Endothelial cell of umbilical vein (primary cell): ENCODE results near the gene TEAD3. TPM values are rescaled to one million over a fixed set of nuclear protein-coding genes. Genes with fewer than 3 reads are reported as not detected.

Experiments used
- BruUV-seq: library from RNA; stranded (reverse); fragments of 400-500 nt; replicated peaks from 2 replicates; lab custom pipeline; 2021; lab: Mats Ljungman, UMichigan
- CTCF ChIA-PET: fragments of 300-600, 350-600 bp; sonication (Branson Sonifier 250); formaldehyde crosslinking; loops from one replicate; lab custom pipeline; 2021; ENCODE audit warnings: antibody characterized with exemption, inconsistent platforms; lab: Charles Lee
- POLR2A ChIA-PET: fragments of 300-600, 350-600 bp; sonication (Branson Sonifier 250); formaldehyde crosslinking; loops from one replicate; lab custom pipeline; 2021; ENCODE audit warnings: antibody characterized with exemption, inconsistent platforms; lab: Charles Lee
- DNase-seq: peaks from one replicate; pipeline ENCODE4 v3.0.0-alpha.2; 2011; ENCODE audit warnings: low read depth, low spot score
- FAIRE-seq: peaks from 2 replicates; lab custom pipeline; 2011; peaks lifted over from hg19 to GRCh38; lab: Jason Lieb, UNC
- H2AFZ ChIP-seq: 2 replicates; pipeline ENCODE4 v1.6.0; 2012; ENCODE audit warnings: low read depth, low read length, control low read depth, inconsistent platforms
- H3K27ac ChIP-seq: 2 replicates; pipeline ENCODE4 v1.5.1; 2011; ENCODE audit warnings: low read depth, mild to moderate bottlenecking, control low read depth, low read length, moderate library complexity; ENCODE audit not compliant: insufficient read depth
- H3K27me3 ChIP-seq, 2 experiments: 2 replicates each; pipeline versions ENCODE4 v1.6.0 to v1.6.1; 2011; ENCODE audit warnings: low read length in 2 of 2, mixed read lengths in 1 of 2; ENCODE audit not compliant: control insufficient read depth in 2 of 2, insufficient read depth in 2 of 2
- H3K36me3 ChIP-seq, 2 experiments: 2 replicates in 1 of 2; 3 replicates in 1 of 2; pipeline ENCODE4 v1.5.1; 2011; ENCODE audit warnings: low read length in 2 of 2, mild to moderate bottlenecking in 1 of 2, moderate library complexity in 1 of 2; ENCODE audit not compliant: control insufficient read depth in 2 of 2, insufficient read depth in 2 of 2; ENCODE audit errors: extremely low read depth in 1 of 2
- H3K4me1 ChIP-seq: 3 replicates; pipeline ENCODE4 v1.5.1; 2011; ENCODE audit warnings: mild to moderate bottlenecking, low read length; ENCODE audit not compliant: control insufficient read depth, insufficient read depth; ENCODE audit errors: extremely low read depth
- H3K4me2 ChIP-seq: 2 replicates; pipeline ENCODE4 v1.6.1; 2011; ENCODE audit warnings: low read length, control low read depth, mixed read lengths; ENCODE audit not compliant: insufficient read depth
- H3K4me3 ChIP-seq, 3 experiments: fragments of 200-600 bp in 1 of 3; sonication (generic), shearing (Covaris generic) in 1 of 3; replicated peaks in 1 of 3; 2 replicates each; pipeline ENCODE4 v1.5.1; 2011 to 2016; ENCODE audit warnings: control low read depth in 3 of 3, low read length in 3 of 3, mild to moderate bottlenecking in 2 of 3, inconsistent platforms in 1 of 3, low read depth in 1 of 3, moderate library complexity in 1 of 3; ENCODE audit not compliant: insufficient read depth in 1 of 3
- H3K79me2 ChIP-seq: 2 replicates; pipeline ENCODE4 v1.6.0; 2012; ENCODE audit warnings: low read length, inconsistent platforms; ENCODE audit not compliant: control insufficient read depth, insufficient read depth
- H3K9ac ChIP-seq: replicated peaks from 2 replicates; pipeline ENCODE3; 2011; ENCODE audit warnings: low read length, control low read depth; ENCODE audit not compliant: insufficient read depth; ENCODE audit errors: extremely low read depth
- H3K9me1 ChIP-seq: replicated peaks from 3 replicates; pipeline ENCODE4 v1.6.0; 2011; ENCODE audit warnings: mild to moderate bottlenecking, low read length; ENCODE audit not compliant: control insufficient read depth, insufficient read depth; ENCODE audit errors: extremely low read depth
- H3K9me3 ChIP-seq: replicated peaks from 2 replicates; pipeline ENCODE4 v1.5.1; 2012; ENCODE audit warnings: low read length, inconsistent platforms; ENCODE audit not compliant: control insufficient read depth, insufficient read depth
- H4K20me1 ChIP-seq: replicated peaks from 2 replicates; pipeline ENCODE3; 2011; ENCODE audit warnings: mild to moderate bottlenecking, low read length; ENCODE audit not compliant: control insufficient read depth, insufficient read depth; ENCODE audit errors: extremely low read depth
- CTCF ChIP-seq, 2 donors: IDR thresholded peaks; 1 replicate in 1 of 2; 2 replicates in 1 of 2; pipeline ENCODE4 v1.5.1; 2011; ENCODE audit warnings: low read length in 2 of 2, mild to moderate bottlenecking in 2 of 2, moderate library complexity in 2 of 2, control low read depth in 1 of 2, inconsistent platforms in 1 of 2, low read depth in 1 of 2; ENCODE audit not compliant: insufficient read depth in 1 of 2; ENCODE audit errors: extremely low read depth in 1 of 2
- EZH2 ChIP-seq: IDR thresholded peaks from 2 replicates; pipeline ENCODE4 v1.6.1; 2012; ENCODE audit warnings: borderline replicate concordance, low read depth, mild to moderate bottlenecking, moderate library complexity, low read length, inconsistent platforms; ENCODE audit not compliant: severe bottlenecking
- FOS ChIP-seq: IDR thresholded peaks from 2 replicates; pipeline ENCODE4 v1.6.1; 2011; ENCODE audit warnings: mild to moderate bottlenecking, low read length, moderate library complexity, borderline replicate concordance; ENCODE audit not compliant: insufficient read depth
- JUN ChIP-seq: IDR thresholded peaks from 2 replicates; pipeline ENCODE4 v1.6.1; 2011; ENCODE audit warnings: borderline replicate concordance, low read depth; ENCODE audit not compliant: insufficient read length, insufficient read depth
- MAX ChIP-seq: IDR thresholded peaks from 2 replicates; pipeline ENCODE4 v1.6.1; 2011; ENCODE audit not compliant: insufficient read depth, insufficient read length
- MYC ChIP-seq: IDR thresholded peaks from one replicate; pipeline ENCODE4 v1.6.1; 2011; ENCODE audit warnings: mild to moderate bottlenecking, low read depth, low read length
- POLR2A ChIP-seq: IDR thresholded peaks from 2 replicates; pipeline ENCODE4 v1.6.1; 2012; ENCODE audit warnings: low read depth, mild to moderate bottlenecking, control low read depth, low read length
- POLR2AphosphoS5 ChIP-seq: IDR thresholded peaks from 2 replicates; pipeline ENCODE4 v1.6.1; 2012; ENCODE audit warnings: low read depth, mild to moderate bottlenecking, control low read depth, low read length, moderate library complexity; ENCODE audit not compliant: insufficient read depth
- dilution Hi-C: fragments of 300-500 bp; cut with MboI; formaldehyde crosslinking; loops from one replicate; pipeline ENCODE4 v1.15.0; 2019; ENCODE audit warnings: low sequenced_read_pairs; ENCODE audit not compliant: extremely low pct_ligation_motif_present
- intact Hi-C: fragments of 100-400 bp; cut with micrococcal nuclease; formaldehyde crosslinking; loops from one replicate; pipeline ENCODE4 v1.10.0; 2022
- polyA plus RNA-seq, 4 experiments: library from polyadenylated mRNA; depleted of rRNA in 3 of 4; stranded (reverse) in 3 of 4; unstranded in 1 of 4; fragments of >200 nt; gene quantifications; 2 replicates each; pipeline versions ENCODE4 v1.2.1 to v1.2.3, GENCODE V29; 2011 to 2012; ENCODE audit warnings: missing spikeins in 1 of 4
- total RNA-seq: library from RNA; stranded (reverse); gene quantifications from 2 replicates; pipeline ENCODE4 v1.2.3, GENCODE V29; 2021

The TEAD3 gene
- total and polyA plus RNA-seq, 2 donors (not counting 3 experiments of a cell fraction or from before 2014, with no cell fraction given) = 1.1 to 1.6 TPM

GRCh38 chr6:35441205-35441604 lies 55.7 kb downstream of the TEAD3 start:
- no peak overlapping the region for H2AFZ ChIP-seq
- FAIRE-seq = no peak

More at GRCh38 chr6:35441205-35441604, 55.7 kb downstream of the TEAD3 start:
- H3K79me2 ChIP-seq = no peaks in the 10 kb centered on the region
- ChIA-PET CTCF (interaction anchor here (1.8 kb wide), 1 partner anchor 8 kb away, joined by 6 read pairs; no protein-coding TSS in a partner anchor), POLR2A (no interaction called here)
- no peak overlapping the region for H3K9ac ChIP-seq
- DNase-seq = no peak
- TF ChIP-seq POLR2AphosphoS5 (no peak), EZH2 (no peak), MAX (no peak), FOS (no peak), CTCF (IDR thresholded peaks at IDR 0.05; ENCODE audit: extremely low read depth in 1 of 2, insufficient read depth in 1 of 2, low read depth in 1 of 2, low read length in 2 of 2) (no peak), MYC (no peak), POLR2A (no peak), JUN (no peak)
- H3K4me2 ChIP-seq = no peak overlapping the region
- no peaks in the 10 kb centered on the region for H3K9me1 ChIP-seq
- H3K36me3 ChIP-seq = no peaks in the 10 kb centered on the region
- no peak overlapping the region for H3K4me3 ChIP-seq
- no peaks in the 10 kb centered on the region for H3K4me1 ChIP-seq
- no TSS peak for BruUV-seq
- no peaks in the 10 kb centered on the region for H3K9me3 ChIP-seq
- intact Hi-C loops (no loop called here), dilution Hi-C loops (no loop called here)
- no peak overlapping the region for H3K27ac ChIP-seq
- H4K20me1 ChIP-seq = no peaks in the 10 kb centered on the region
- no peaks in the 10 kb centered on the region for H3K27me3 ChIP-seq
